ENCODE results near the gene COL6A2. TPM values are rescaled to one million over a fixed set of nuclear protein-coding genes. Genes with fewer than 3 reads are reported as not detected.

COL6A2 gene
- total and polyA plus RNA-seq, 2 of the 13 experiments (the other 11 are each of a cell fraction or from before 2014, with no cell fraction given), result 0.07 to 0.41 TPM

DNA sequence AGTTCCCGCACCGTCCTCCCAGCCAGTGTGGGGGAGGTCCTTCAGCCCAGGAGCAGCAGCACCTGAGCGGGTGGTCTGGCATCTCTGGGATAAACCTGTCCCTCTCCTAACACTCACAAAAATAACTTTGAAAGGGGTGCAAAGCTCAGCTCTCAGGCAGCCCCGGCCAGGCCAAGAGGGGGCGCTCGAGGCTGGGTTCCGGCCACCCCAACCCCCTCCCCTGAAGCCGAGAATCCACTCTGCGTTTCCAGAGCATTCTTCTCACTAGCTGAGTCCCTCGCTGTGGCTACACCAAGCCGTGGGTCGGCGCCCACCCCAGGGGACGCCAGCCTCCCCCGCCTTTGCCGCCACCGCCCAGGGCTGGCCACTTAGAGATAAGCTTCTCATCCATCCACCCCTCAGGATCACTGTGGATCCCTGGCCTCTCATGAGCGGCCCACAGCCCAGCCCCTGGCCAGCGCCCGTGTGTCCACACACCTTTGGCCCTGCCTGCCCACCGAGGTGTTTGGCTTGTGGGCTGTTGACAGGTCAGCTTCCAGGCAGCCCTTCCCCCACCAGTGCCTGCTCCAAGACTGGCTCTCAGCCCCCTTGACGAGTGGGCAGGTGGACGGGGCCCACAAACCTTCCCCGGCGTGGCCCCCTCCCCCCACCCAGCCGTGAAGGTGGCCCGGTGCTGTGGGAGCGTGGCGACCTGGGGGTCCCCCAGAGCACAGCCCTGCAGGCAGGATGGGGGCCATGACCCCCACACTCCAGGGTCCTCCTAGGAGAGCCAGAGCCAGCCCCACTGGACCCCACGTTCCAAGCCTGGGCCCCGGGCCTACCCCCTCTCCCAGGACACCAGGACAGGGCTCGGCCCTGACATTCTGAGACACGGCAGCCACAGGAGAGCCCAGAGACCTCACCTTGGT lies 55.6 kb downstream of the COL6A2 start (continued):
- TF ChIP-seq, protein P1, sequence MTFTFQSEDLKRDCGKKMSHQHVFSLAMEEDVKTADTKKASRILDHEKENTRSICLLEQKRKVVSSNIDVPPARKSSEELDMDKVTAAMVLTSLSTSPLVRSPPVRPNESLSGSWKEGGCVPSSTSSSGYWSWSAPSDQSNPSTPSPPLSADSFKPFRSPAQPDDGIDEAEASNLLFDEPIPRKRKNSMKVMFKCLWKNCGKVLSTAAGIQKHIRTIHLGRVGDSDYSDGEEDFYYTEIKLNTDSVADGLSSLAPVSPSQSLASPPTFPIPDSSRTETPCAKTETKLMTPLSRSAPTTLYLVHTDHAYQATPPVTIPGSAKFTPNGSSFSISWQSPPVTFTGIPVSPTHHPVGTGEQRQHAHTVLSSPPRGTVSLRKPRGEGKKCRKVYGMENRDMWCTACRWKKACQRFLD (CRISPR knock-in tag; IDR thresholded peaks at IDR 0.05; ENCODE audit: borderline replicate concordance), result no peak
- TF ChIP-seq, protein P2, sequence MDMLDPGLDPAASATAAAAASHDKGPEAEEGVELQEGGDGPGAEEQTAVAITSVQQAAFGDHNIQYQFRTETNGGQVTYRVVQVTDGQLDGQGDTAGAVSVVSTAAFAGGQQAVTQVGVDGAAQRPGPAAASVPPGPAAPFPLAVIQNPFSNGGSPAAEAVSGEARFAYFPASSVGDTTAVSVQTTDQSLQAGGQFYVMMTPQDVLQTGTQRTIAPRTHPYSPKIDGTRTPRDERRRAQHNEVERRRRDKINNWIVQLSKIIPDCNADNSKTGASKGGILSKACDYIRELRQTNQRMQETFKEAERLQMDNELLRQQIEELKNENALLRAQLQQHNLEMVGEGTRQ (IDR thresholded peaks at IDR 0.05; ENCODE audit: low read depth, low read length), result no peak
- TF ChIP-seq, protein P2 (CRISPR knock-in tag; IDR thresholded peaks at IDR 0.05; ENCODE audit: borderline replicate concordance), result no peak
- TF ChIP-seq, protein P3, sequence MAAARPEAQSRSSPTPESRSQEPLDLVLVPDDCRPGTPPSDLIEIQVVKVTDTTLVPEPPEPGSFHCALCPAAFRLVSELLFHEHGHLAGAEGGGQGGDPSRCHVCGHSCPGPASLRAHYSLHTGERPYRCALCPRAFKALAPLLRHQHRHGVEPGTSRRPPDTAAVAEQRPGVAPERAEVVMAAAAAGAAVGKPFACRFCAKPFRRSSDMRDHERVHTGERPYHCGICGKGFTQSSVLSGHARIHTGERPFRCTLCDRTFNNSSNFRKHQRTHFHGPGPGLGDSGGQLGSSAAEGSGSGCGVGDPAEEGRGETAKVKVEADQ (CRISPR knock-in tag; IDR thresholded peaks at IDR 0.05; ENCODE audit: borderline replicate concordance), result 0 out of 2 replicates have a peak, but pooled peaks have one; percentile 33
- no peak for TF ChIP-seq DR1 (CRISPR knock-in tag; IDR thresholded peaks at IDR 0.05)
- TF ChIP-seq, protein P4, sequence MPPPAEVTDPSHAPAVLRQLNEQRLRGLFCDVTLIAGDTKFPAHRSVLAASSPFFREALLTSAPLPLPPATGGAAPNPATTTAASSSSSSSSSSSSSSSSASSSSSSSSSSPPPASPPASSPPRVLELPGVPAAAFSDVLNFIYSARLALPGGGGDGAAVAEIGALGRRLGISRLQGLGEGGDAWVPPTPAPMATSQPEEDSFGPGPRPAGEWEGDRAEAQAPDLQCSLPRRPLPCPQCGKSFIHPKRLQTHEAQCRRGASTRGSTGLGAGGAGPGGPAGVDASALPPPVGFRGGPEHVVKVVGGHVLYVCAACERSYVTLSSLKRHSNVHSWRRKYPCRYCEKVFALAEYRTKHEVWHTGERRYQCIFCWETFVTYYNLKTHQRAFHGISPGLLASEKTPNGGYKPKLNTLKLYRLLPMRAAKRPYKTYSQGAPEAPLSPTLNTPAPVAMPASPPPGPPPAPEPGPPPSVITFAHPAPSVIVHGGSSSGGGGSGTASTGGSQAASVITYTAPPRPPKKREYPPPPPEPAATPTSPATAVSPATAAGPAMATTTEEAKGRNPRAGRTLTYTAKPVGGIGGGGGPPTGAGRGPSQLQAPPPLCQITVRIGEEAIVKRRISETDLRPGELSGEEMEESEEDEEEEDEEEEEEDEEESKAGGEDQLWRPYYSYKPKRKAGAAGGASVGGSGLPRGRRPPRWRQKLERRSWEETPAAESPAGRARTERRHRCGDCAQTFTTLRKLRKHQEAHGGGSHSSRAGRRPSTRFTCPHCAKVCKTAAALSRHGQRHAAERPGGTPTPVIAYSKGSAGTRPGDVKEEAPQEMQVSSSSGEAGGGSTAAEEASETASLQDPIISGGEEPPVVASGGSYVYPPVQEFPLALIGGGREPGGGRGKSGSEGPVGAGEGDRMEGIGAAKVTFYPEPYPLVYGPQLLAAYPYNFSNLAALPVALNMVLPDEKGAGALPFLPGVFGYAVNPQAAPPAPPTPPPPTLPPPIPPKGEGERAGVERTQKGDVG (CRISPR knock-in tag; IDR thresholded peaks at IDR 0.05; ENCODE audit: borderline replicate concordance), result no peak
- peak; percentile 75; the same call in 1 of the 2 replicates for TF ChIP-seq GLI4 (CRISPR knock-in tag; IDR thresholded peaks at IDR 0.05; ENCODE audit: borderline replicate concordance)
- no peak for TF ChIP-seq CBX2 (IDR thresholded peaks at IDR 0.05; ENCODE audit: low read depth, low read length)
- TF ChIP-seq CBX2 (CRISPR knock-in tag; IDR thresholded peaks at IDR 0.05; ENCODE audit: low read depth), result no peak
- TF ChIP-seq MED13 (CRISPR knock-in tag; IDR thresholded peaks at IDR 0.05), result no peak
- TF ChIP-seq, protein P5, sequence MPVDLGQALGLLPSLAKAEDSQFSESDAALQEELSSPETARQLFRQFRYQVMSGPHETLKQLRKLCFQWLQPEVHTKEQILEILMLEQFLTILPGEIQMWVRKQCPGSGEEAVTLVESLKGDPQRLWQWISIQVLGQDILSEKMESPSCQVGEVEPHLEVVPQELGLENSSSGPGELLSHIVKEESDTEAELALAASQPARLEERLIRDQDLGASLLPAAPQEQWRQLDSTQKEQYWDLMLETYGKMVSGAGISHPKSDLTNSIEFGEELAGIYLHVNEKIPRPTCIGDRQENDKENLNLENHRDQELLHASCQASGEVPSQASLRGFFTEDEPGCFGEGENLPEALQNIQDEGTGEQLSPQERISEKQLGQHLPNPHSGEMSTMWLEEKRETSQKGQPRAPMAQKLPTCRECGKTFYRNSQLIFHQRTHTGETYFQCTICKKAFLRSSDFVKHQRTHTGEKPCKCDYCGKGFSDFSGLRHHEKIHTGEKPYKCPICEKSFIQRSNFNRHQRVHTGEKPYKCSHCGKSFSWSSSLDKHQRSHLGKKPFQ (CRISPR knock-in tag; IDR thresholded peaks at IDR 0.05; ENCODE audit: insufficient replicate concordance), result peak; percentile 81
- TF ChIP-seq, protein P6, sequence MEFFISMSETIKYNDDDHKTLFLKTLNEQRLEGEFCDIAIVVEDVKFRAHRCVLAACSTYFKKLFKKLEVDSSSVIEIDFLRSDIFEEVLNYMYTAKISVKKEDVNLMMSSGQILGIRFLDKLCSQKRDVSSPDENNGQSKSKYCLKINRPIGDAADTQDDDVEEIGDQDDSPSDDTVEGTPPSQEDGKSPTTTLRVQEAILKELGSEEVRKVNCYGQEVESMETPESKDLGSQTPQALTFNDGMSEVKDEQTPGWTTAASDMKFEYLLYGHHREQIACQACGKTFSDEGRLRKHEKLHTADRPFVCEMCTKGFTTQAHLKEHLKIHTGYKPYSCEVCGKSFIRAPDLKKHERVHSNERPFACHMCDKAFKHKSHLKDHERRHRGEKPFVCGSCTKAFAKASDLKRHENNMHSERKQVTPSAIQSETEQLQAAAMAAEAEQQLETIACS (CRISPR knock-in tag; IDR thresholded peaks at IDR 0.05), result no peak
- TF ChIP-seq EHMT2 (IDR thresholded peaks at IDR 0.05; ENCODE audit: borderline replicate concordance, low read depth, low read length), result no peak
- TF ChIP-seq IRX3 (CRISPR knock-in tag; IDR thresholded peaks at IDR 0.05; ENCODE audit: borderline replicate concordance, low read depth), result no peak
- no peak for TF ChIP-seq ZFP36L1 (CRISPR knock-in tag; IDR thresholded peaks at IDR 0.05)
- TF ChIP-seq SRY (CRISPR knock-in tag; IDR thresholded peaks at IDR 0.05), result 0 out of 2 replicates have a peak, but pooled peaks have one; percentile 65
- TF ChIP-seq ZC3H4 (CRISPR knock-in tag; IDR thresholded peaks at IDR 0.05; ENCODE audit: borderline replicate concordance), result no peak
